SK-N-MC (cell line): ENCODE measurements around the gene ABCG1.

Experiments used
- EZH2 ChIP-seq: fragments of 200-600 bp; sonication (generic); IDR thresholded peaks from one replicate; pipeline ENCODE4 v1.6.1; 2017; ENCODE audit warnings: antibody characterized with exemption
- FOXP2 ChIP-seq: optimal IDR thresholded peaks from 2 replicates; pipeline ENCODE3; 2011; ENCODE audit warnings: mild to moderate bottlenecking, moderate library complexity; ENCODE audit not compliant: insufficient read depth; ENCODE audit errors: extremely low read length, control extremely low read depth
- POLR2AphosphoS5 ChIP-seq: IDR thresholded peaks from 2 replicates; pipeline ENCODE4 v1.6.1; 2012; ENCODE audit warnings: mild to moderate bottlenecking, low read depth, low read length, borderline replicate concordance

DNA sequence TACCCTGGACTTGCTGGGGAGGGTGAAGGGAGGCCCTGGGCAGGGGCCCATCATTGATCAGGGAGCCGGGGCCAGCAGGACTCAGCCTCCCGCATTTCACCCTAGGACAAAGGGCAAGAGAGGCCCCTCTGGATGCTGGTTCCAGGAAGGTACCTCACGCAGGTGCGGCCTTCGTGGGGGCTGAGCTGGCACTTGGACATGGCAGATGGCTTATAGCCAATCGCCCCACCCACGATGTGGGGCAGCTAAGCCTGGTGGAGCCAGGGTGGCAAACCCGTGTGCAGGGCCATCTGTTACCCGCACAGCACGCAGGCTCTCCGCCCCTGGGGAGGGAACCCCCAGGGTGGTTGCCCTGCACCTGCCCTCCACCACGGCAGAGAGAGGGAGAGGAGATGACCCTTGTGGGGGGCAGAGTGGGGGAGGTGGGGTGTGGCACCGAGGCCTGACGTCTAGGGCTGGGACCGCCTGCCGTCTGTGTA, 93.7 kb downstream of the ABCG1 start:
- TF ChIP-seq EZH2 = no peak
- TF ChIP-seq POLR2AphosphoS5 = no peak
- no peak for TF ChIP-seq FOXP2
